Left cardiac atrium (tissue), 4 donors: ENCODE measurements around the gene SEC11A. TPM values are rescaled to one million over a fixed set of nuclear protein-coding genes. Genes with fewer than 3 reads are reported as not detected.
"Not testable (repeated sequence)": the region's sequence is repeated elsewhere in the genome, so short reads cannot be mapped to it uniquely, and the experiment has no call there.

Experiments used
- ATAC-seq, 2 donors: fragments of 200-7000 bp; cut with Tn5 transposase; one replicate each; pipeline ENCODE4 v1.9.1; 2020; ENCODE audit warnings: mild to moderate bottlenecking in 2 of 2, moderate library complexity in 2 of 2
- DNase-seq: peaks from one replicate; pipeline ENCODE4 v3.0.0-alpha.2; 2020
- intact Hi-C, 2 donors: fragments of 100-400 bp; cut with DNase I; formaldehyde crosslinking; loops; one replicate each; pipeline versions ENCODE4 v1.14.1 to v1.15.1; 2022 to 2023
- total RNA-seq, 2 donors: library from RNA; stranded (reverse); fragmentation: NEBNext Ultra II Directional; extraction: Animal tissue kit (Norgen Biotek cat#: 25700); gene quantifications; one replicate each; pipeline ENCODE4 v1.2.1, GENCODE V29; 2021
- donor health status: DM: no; HTN: yes; CAD: no.
- donor health status: DM: no; HTN: yes; CAD: no; lungs with severe emphysema.
- donor health status: DM: yes; HTN: yes; CAD: no.
- donor health status: Dilated cardiomyopathy.

The SEC11A gene
- total RNA-seq, 2 donors from 2014 or later: 98.1 to 104 TPM

DNA sequence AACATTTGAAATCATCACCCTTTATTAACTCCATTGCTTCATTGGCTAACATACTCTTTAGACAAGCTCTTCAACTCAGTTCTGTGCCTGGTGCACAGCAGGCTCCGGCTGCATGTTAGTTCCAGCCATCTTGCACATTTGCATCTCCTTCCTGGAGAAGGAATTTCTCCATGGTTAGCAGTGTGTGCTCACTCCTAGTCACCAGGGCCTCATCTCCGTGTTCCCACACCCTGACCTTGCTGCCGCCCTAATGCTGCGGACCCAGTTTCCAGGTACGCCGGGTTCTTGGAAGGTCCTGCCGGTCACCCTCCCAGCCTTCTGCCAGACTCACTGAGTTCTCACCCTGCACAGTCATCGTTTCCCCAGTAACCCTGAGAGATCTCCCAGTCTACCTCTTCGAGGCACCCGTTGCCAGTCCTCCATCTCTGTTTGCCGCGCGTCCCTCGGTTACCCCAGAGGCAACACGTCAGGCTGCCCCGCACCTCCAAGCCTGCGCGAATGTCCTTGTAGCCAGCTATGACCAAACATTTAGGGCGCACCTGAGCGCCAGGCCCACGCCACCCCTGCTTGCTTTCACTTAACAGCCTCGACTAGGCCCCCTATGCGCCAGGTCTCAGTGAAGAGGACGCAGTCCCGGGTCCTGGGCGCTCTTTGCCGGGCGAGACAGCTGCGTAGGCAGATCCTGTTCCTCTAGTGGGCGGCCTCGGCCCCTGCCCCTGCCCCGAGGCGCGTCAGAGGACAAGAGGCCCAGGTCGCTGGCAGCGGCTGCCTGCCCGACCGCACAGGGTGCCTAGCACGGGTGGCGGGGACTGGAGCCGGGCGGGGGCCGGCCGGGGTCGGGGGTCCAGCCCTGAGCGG lies 31.7 kb upstream of the SEC11A start:
- ATAC-seq (peak; percentile 58 to 76), DNase-seq (peak; percentile 85)
- intact Hi-C loops: no loop called here

DNA sequence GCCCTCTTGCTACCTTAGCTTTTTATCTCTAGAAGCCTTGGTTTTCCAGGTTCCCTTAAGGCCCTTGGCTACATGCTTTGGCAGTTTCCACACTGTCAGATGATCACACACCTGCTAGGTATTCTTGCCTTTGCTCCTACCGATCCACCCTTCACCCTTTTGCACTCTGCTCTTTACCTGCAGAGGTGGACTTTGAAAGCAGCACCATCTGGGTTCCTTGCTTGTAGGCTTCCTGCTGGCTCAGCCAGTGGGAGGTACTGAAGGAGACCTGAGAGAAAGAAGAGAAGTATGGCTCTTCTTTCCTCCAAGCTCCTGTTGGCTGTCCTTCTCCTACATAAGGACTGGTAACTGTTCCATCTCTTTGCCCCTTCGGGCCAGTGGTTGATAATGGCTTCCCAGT lies 25.2 kb upstream of the SEC11A start:
- ATAC-seq (no peak), DNase-seq (no peak)
- intact Hi-C loops: no loop called here

DNA sequence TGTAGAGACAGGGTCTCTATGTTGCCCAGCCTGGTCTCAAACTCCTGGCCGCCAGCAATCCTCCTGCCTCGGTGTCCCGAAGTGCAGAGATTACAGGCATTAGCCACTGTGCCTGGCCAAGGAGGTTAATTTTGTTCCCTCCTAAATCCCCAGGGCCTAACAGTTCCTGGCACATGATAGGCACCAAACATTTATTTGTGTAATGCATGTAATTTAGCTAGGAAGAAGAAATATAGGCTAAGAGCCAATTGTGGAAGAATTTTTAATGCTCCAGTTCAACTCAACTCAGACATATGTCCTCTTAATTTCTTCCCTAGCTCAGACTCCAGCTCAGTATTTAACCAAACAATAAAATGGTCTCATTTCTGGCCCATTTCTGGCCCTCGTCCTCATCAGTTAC lies 24.8 kb upstream of the SEC11A start:
- DNase-seq (no peak), ATAC-seq (no peak)
- intact Hi-C loops: no loop called here

DNA sequence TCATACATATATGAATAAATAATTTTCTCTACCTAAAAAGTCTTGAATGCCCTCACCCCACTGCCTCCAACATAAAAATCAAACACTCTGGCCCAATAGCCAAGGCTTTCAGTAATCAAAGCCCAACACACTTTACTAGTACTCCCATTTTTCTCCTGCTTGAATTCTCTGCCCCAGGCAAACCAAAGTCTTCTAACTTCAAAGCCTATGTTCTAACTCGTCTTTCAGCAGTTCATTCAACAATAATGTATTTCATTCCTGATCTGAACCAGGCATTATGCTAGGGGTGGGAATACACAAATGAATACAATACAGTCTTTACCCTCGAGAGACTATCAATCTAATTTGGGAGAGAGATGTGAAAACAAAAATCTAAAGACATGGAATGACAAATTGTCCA lies 21.1 kb upstream of the SEC11A start:
- no peak for ATAC-seq
- no peak for DNase-seq
- intact Hi-C loops: no loop called here

DNA sequence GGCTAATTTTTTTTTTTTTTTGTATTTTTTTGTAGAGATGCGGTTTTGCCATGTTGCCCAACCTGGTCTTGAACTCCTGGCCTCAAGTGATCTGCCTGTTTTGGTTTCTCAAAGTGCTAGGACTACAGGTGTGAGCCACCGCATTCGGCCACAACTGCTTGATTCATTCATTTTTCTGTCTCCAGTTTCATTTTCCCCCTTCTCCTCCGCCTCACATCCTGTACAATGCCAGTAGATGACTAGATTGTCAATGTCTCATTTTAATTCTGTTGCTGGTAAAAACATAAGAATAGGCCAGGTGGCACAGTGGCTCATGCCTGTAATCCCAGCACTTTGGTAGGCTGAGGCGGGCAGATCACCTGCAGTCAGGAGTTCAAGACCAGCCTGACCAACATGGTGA lies 20.4 kb upstream of the SEC11A start:
- intact Hi-C loops: no loop called here
- ATAC-seq: no peak
- no peak for DNase-seq

DNA sequence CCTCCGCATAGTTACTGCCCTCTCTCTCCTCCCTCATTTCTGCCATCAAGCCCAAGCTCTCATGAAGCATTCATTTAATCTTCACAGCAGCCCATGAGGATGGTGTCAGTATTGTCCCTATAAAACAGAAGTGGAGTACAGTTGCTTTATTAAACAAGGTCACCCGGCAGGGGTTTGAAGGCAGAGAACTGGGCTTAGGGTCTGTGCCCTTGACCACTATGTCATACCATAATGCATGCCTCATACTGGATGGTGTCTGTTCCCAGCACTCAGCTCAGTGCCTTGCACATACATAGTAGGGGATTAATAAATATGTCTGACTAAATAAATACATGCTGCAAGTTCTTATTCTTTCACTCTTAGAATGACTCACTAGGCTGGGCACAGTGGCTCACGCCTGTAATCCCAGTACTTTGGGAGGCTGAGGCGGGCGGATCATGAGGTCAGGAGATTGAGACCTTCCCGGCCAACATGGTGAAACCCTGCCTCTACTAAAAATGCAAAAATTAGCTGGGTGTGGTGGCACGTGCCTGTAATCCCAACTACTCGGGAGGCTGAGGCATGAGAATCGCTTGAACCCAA lies 19.6 kb upstream of the SEC11A start:
- DNase-seq, intact Hi-C loops: not testable (repeated sequence)
- ATAC-seq: peak in 1 of 2 donors; percentile 56

DNA sequence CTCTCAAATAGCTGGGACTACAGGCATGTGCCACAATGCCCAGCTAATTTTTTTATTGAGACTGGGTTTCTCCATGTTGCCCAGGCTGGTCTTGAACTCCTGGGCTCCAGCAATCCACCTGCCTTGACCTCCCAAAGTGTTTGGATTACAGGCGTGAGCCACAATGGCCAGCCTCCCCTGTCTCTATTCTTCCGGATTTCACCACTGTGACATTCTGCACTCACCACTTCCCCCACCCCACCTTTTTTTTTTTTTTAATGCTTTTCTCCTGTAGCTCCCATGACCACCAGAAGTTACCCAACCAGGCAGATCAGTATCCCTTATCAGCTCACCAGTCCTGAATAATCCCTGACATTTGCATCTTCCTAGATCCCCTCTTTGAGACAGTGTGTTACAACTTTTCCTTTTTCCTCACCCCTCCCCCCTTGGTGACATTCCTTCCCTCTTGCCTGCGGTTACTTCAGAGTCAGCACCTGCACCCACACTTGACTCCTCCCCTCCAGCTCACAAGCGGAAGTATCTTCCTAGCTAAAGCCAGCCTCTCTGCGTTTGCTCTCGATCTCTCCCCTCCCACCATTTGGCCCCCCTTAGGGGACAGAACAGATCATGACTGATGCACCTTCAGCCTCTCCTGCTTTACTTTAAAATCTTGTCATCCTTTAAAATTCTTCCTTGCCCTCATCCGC lies 19.0 kb upstream of the SEC11A start:
- ATAC-seq: peak; percentile 74 to 86

DNA sequence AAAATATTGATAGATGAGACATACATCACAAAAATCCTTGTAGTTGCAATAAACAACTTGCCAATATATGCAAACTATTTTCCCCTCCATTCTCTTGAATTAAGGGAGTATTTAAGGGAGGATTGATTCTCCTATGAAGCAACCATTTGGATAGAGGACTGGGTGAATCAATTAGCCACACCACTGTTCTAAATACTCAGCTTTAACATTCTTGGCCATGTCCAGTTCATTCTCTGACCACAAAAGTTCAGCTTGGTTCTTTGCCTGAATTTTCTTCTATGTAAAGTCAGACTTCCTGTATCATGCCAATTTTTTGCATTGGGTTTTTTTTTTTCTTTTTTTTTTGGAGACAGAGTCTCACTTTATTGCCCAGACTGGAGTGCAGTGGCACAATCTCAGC lies 15.8 kb upstream of the SEC11A start:
- ATAC-seq: no peak
- intact Hi-C loops: no loop called here
- DNase-seq: no peak

More for the DNA sequence above, 19.0 kb upstream of the SEC11A start:
- intact Hi-C loops: no loop called here
- DNase-seq: no peak

DNA sequence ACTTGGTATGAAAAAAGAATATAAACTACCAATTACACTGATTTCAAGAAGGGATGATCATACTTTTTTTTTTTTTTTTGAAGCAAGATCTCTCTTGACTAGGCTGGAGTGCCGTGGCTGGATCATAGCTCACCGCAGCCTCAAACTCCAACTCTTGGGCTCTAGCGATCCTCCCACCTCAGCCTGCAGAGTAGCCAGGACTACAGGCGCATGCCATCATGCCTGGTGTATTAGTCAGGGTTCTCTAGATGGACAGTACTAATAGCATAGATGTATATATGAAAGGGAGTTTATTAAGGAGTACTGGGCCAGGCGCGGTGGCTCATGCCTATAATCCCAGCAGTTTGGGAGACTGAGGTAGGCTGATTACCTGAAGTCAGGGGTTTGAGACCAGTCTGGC lies 11.5 kb upstream of the SEC11A start:
- DNase-seq (no peak), ATAC-seq (no peak)
- intact Hi-C loops: no loop called here

DNA sequence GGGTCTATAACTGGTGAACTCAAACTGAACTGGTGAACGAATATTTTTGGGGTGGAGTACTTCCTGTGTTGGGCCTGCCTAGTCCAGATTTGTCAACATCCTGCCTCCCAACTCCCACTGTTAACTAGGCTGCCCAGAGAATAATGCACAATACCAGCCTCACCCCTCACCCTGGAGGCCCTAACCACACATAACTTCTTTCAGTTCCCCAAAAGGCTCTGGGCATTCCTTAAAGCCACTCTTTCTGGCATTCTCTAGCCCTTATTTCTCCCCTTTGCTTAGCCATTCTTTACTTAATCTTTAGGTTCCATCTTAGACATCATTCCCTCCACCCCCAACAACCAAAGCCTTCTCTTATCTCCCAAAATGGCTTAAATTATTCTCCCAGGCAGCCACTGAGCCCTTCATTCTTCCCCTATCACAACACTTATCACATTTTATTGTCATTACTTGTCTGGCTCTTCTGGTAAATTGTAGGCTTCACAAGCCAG lies 9.1 kb upstream of the SEC11A start:
- DNase-seq (peak; percentile 29), ATAC-seq (peak; percentile 68 to 83)
- intact Hi-C loops: no loop called here

DNA sequence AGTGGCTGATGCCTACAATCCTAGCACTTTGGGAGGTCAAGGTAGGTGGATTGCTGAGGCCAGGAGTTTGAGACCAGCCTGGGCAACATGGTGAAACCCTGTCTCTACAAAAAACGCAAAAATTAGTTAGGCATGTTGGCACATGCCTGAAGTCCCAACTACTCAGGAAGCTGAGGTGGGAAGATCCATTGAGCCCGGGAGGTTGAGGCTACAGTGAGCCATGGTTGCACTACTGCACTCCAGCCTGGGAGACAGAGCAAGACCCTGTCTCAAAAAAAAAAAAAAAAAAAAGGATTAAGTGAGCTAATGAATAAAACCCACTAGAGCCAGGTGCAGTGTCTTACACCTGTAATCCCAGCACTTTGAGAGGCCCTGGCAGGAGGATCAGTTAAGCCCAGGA lies 6.7 kb upstream of the SEC11A start:
- intact Hi-C loops: no loop called here
- ATAC-seq: no peak
- no peak for DNase-seq

DNA sequence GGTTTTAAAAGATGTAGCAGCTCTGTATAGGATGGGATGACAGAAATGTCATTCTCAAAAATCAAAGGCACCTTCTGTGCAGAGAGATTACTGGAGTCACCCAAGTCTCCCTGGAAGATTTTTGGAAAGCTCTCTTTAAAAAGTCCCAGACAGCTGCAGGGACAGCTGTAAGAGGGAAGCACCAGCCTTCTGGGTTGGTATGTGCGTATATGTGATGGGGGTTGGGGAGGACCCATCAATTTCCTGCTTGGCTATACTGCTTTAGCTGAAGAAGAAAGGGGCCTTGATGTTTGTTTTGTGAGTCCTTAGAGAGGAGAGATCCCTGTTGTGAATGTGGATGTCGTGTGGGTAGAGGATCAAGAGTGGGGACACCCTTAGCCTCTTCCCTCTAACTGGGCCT lies 5.4 kb upstream of the SEC11A start:
- DNase-seq (no peak), ATAC-seq (no peak)
- intact Hi-C loops: no loop called here

DNA sequence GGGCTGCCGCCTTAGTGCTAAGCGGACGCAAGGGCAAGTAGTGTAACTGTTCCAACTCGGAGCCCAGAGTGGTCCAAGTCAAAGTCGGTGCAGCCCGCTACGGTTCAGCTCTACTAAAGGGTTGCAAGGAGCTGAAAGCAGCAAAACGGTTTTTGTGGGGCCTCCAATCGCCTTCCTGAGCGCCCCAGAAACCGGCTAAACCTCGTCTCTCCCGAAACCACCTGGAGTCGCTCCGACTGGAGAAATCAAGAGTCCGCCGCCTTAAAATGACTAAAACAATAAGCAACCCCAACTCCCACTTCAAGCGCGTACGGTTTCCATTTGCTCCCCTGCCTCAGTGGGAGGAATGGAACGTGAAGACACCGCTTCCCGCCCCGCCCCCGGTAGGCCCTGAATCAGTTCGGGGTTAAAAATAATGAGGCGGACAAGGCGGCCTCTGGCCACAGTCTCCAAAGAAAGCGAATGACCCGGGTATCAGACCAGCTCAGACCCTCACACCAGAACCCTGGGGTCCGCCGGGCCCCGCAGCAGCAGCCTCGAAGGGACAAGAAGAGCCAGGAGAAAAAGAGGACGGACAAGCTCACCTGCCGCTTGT lies 401 bp downstream of the SEC11A start:
- DNase-seq: peak; percentile 39
- ATAC-seq: peak; percentile 10 to 26
- intact Hi-C loops: loop anchor here (10.0 kb wide), 1 partner anchor 61 kb away; the partner anchor contains the start of genes NMB (in 2 of the 2) and WDR73 (in 2 of the 2)

DNA sequence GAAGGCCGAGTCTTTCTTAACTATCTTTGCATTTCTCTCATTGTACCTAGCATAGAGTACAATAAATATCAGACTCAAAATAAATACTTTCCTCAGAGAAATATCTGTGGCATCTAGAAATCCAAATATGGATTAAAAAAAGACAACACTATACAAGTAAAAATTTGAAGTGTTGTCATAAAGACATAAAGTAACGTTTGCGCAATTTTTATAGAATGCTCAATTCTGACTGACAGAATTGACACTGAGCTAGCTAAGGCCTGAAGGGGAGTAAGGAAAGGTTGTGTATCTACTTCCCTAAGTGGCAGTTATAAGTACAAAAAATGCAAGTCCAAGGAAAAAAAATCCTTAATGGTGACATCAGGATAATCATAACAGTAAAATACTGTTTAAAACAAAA lies 1.1 kb downstream of the SEC11A start:
- ATAC-seq (no peak), DNase-seq (no peak)
- intact Hi-C loops: loop anchor here (10.0 kb wide), 1 partner anchor 60 kb away; the partner anchor contains the start of genes NMB (in 2 of the 2) and WDR73 (in 2 of the 2)

DNA sequence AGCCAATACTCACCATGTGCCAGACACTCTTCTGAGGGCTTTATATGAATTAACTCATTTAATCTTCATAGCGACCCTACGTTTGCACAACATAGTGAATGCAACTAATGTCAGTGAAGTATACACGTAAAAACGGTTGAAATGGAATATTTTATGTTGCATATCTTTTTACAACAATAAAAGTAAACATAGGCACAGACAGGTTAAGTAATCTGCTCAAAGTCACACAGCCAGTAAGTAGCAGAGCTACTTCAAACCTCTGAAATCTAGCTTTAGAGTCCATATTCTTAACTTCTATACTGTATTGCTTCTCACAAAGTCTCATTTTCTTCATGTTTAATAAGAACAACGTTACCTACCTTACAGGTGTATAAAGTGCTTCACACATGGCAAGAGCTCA lies 1.6 kb downstream of the SEC11A start:
- ATAC-seq (no peak), DNase-seq (no peak)
- intact Hi-C loops: loop anchor here (10.0 kb wide), 1 partner anchor 60 kb away; the partner anchor contains the start of genes NMB (in 2 of the 2) and WDR73 (in 2 of the 2)

DNA sequence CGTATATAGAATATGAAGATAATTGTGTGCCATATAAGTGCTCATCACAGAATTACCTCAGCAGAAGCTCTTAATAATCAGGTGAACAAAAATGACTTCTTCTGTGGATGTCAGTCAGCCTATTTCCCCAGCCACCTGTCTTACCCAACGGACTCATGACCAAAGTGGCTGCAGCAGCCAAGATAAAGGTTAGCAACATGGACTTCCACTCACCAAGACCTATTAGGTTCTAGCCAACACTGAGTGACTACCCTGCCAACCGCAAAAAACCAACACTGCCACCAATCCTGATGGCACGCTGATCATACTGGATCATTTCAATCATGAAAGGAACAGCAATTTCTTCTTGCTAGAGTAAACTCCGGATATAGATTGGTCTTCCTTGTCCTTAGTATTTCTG lies 12.1 kb downstream of the SEC11A start:
- DNase-seq (no peak), ATAC-seq (no peak)
- intact Hi-C loops: no loop called here

DNA sequence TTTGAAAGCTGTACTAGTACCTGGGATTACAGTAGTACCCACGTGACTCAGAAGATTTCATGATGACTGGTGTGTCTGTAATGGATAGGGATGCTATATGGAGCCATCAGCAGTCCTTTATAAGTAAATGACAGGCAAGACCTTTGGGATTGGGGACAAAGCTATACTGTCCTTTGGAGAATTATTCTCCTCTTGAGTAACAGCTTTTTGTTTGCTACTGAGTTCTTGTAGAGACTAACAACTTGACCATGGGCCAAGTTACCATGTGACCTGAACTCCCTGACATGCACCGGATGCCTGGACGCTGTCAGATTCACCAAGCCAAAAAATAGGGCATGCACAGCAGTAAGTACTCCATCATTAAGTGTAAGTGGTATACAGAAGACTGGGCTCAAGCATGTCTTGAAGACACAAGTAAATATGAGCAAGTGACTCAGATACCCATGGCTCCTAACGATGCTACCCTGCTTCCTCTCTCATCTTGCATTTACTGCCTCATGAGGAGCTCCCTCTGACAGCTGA lies 12.9 kb downstream of the SEC11A start:
- intact Hi-C loops: no loop called here
- ATAC-seq: peak; percentile 87
- DNase-seq: peak; percentile 63

DNA sequence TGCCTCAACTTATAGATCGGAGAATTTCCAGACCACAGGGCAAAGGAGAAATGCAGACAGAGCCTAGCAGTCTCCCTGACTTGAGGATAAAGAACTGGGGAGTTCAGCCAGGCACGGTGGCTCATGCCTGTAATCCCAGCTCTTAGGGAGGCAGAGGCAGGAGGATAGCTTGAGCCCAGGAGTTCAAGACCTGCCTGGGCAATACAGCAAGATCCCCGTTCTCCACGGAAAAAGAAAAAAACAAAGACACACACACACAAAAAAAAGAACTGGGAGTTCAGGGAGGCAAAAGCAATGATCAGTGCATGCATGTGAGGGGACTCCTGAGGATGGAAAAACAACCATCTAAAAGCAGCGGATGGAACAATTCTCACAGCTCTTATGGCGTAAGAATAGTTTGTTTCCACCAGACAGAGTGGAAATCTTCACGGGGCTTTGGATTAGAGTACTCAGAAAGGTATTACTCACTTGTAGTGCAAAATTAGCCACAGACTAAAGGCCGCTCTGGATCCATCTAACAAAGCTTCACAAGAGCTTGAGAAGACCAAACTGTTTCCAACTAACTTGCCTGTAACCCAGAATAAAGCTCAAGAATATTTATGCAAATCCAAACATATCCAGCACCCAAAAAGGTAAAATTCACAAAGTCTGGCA lies 16.3 kb downstream of the SEC11A start:
- DNase-seq (no peak), ATAC-seq (no peak)
- intact Hi-C loops: no loop called here
